ENCODE results near the gene CAV3.

CAV3 gene

DNA sequence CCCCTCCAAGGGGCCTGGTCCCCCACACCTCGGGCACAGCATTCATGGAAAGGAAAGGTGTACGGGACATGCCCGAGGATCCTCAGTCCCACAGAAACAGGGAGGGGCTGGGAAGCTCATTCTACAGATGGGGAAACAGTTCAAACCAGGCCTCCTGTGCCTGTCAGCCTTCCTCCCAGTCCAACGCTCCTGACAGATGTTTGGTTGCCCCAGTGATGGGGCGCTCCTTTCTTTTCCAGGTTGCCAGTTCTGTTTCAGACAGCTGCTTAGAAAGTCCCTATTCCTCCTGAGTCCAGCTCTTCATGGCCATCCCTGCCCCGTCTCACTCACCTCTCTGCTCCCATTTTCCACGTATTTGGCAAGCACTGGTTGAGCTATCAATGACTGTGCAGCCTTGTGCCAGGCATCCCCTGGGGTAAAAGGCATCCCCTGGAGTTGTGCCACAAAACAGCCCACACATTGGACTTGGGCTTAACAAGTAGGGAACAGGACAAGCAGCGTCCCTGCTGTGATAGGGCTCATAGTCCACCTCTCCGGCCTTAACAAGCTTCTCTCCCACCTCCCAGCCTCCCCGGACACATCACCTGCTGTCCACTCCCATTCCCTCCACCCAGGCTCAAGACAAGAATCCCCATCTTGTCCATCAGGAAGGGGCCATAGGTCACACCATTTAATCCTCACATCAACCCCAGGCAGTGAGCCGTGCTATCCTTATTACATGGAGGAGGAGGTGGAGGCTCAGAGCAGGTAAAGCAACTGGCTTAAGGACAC is 29.2 kb downstream of the CAV3 start:
- DNase-seq, result no peak

DNA sequence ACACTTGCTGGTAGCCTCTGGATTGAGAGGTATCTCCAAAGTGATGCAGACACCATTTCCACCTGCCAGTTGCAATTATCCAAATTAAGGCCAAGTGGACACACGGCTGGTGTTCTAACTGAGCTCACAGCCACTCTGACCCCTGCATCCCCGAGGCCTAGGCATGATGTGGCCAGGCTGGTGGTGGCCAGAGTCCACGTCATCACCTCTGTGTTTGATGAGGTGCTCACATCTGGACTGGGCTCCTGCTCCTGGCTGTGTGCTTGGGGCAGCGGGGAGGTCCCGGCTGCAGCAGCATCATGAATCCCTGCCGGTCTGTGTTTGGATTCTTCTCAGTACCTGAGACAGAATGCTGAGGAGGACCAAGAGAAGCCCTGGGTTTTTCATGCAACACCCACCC is 30.9 kb downstream of the CAV3 start:
- DNase-seq, result no peak

DNA sequence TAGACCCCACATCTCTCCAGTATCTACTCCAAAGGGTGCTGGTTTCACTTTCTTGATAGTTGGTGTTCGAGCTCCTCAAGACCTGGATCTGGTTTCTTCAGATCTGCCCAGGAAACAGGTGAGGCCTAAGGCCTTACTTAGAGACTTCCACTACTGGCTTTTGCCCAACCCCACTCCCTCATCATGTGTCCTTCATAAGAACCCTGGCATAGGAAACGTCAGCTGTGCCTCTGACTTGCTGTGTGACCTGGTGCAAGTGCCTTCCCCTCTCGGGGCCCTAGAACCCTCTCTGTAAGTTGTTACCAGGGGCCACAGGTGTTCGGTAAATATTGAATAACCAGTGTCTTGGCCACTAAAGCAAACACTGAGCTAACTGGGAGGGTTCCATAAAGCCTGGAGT is 31.9 kb downstream of the CAV3 start:
- no peak for DNase-seq

DNA sequence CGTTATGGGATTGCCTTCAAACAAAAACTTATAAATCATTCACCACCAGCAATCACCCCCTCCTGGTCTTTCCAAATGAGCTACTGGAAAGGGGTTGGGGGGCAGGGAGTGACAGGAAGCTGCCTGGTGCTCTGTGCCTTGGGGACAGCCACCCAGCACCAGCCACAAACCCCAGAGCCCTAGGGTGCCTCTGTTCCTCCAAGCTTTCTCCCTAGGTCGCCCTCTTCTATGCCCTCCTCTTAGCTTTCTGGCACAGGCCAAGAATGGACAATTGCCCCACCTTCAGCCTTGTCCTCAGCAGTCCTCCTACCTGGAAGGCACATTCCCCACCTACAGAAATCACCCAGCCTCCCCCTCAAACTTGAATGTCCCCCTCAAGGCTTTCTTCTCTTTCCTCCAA is 32.5 kb downstream of the CAV3 start:
- no peak for DNase-seq

DNA sequence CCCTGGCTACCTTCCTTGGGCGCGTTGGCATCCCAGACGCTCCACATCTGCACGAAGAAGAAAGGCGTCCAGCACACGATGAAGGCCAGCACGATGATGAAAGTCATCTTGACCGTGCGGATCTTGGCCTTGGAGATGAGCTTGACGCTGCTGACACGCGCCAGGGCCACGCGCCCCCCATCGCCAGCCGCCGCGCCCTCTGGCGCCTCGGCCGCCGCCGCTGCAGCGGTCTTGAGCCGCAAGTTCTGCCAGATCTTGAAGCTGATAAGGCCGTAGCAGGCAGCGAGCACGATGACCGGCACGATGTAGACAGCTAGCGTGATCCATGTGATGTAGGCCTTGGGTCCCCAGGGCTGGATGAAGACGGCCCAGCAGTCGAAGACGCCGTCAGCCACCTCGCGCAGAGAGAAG is 33.7 kb downstream of the CAV3 start:
- no peak for DNase-seq

DNA sequence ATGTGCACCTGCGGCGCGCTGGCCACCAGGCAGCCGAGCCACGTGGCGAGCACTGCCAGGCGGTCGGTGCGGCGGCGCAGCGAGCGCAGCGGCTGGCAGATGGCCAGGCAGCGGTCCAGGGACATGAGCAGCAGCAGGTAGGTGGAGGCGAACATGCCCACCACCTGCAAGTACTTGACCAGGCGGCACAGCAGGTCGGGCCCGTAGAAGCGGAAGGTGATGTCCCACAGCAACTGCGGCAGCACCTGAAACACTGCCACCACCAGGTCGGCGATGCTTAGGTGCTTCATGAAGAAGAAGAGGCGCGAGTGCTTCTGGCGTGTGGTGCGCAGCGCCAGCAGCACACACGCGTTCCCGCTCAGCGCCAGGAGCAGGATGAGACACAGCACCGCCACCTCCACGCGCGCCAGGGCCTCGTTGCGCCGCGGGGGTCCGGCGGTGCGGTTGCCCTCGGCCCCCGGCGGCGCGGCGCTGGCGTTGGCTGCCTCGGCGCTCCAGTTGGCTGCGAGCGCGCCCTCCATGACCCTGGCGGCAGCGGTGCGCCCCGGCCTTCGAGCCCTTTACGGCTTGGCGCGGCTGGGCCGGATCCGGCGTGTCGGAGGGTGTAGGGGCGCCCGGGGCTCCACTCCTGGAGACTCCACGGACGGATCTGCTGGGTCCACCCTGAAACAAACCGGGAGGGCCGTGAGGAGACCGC is 34.2 kb downstream of the CAV3 start:
- DNase-seq, result peak; percentile 31

DNA sequence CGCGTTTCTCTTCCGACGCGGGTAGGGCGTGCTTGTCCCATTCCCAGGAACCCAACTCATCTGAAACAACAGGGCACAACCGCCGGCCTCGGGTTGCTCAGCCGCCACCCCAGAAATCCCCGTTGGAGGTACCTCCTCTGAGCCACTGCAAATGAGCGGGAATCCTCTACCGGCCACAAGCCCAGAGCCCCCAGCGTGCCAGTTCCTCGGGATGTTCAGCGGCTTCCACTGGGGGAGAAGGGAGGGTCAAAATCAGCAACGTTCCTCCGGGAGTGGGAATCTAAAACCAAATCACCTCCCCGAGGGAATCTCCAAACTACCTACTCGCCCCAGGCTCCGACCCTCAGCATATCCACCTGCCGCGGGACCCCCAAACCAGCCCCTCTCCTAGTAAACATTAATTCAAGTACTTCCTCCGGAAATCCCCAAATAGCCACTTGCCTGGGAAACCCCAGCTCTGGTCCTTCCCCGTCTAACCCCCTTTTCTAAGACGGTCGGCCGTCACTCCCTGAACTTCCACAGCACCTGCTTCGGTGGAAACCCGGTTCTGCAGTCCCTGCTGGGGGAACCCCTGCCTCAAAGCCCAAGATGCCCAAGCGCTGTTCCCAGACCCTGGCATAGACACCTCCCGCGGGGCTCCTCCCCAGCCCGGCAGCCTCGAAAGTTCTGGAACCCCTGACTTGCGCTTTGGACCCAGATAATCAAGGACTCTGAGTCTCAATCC is 34.9 kb downstream of the CAV3 start:
- no peak for DNase-seq

DNA sequence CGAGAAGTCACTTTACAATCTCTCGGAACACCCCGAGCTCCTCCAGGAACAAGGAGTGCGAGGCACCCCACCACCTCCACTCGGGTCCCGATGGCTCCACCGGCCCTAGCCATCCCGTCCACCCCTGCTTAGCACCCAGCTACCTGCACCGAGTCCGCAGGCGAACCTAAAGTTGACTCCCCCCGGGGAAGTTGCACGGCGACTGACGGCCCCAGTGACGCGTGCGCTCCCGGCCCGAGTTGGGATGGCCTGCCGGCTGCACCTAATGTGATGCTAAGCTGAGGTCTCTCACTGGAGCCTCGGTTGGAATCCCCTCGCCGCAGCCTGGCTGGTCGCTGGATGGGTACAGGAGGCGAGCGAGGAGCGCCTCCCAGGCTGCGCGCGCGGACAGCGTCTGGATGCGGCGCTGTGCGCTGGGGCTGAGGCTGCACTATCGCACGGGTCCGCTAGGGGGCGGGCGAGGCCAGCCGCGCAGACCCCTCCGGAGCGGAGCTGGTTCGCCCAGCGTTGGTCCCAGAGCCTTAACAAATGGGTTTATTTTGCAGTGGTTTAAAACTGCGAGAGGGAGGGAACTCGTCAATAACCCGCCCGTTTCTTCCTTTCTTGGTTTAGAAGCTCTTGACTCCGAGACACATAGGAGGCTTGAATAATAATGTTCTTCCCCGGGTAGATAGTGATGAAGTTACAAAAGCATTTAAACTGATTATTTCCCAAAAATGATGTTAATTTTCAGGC is 35.7 kb downstream of the CAV3 start, which contains the start of gene OXTR:
OXTR (minus strand) TSS at position 526 of the 735 bp plus-strand sequence. CDS start 1,426 bp downstream, outside the sequence.
- DNase-seq, result peak; percentile 83

DNA sequence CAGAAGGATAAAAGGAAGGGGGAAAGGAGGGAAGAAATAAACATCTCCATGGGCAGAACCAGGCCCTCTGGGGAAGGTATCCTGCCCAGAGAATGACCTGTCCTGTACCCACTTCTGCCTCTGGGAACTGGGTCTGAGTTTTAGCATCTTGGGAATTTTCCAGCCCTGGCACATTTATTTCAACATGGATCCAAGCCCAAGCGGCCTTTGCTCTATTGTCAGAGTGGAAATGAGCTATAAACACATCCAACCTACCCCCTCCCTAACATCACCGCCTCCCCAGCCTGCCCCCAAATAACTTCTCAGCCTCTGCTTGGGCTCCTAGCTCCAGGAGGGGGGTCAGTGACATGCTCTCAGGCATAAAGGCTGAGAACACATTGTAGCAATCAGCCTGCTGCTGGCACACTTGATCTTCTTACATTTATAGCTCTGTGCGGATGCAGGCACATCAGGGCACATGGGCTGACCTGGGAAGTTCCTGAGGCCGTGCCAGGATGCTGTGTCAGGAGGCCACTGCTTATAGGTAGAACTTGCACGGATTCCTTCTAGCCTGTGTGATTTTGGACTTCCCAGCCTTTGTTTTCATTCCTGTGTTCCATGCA is 40.4 kb downstream of the CAV3 start:
- DNase-seq, result no peak

DNA sequence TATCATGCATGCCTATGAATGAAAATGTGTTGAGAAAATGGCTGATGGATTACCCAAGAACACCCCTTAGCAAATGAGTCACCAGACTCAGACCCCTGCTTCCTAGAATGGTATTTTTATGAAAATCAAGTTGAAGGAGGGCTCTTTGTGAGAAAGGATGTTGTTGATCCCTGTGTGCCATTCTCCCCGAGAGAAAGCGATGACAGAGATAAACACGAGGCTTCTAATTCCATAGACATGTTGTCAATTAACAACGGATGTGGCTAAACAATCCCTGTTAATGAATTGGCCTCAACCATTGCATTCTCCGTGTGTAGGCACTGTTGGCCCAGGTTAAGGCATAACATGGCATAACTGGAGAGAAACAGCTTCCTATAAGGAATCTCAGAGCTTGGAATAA is 41.6 kb downstream of the CAV3 start:
- no peak for DNase-seq

DNA sequence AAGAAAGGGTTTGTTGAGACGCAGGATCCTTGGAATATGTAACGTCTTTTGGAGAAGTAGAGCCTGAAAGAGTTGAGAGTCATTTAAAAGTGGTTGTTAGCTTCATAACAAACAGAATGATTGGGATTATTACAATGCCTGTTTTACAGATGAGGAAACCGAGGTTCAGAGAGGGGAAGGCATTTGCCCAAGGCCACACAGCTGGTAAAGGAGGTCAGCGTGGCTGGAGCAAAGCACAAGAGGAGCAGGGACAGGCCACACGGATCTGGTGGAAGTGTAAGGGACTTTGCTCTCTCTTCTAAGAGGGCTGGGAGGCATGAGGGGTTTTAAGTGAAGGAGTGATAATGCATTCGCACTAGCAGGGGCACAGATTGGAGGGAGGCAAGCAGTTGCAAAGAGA is 42.0 kb downstream of the CAV3 start:
- no peak for DNase-seq

DNA sequence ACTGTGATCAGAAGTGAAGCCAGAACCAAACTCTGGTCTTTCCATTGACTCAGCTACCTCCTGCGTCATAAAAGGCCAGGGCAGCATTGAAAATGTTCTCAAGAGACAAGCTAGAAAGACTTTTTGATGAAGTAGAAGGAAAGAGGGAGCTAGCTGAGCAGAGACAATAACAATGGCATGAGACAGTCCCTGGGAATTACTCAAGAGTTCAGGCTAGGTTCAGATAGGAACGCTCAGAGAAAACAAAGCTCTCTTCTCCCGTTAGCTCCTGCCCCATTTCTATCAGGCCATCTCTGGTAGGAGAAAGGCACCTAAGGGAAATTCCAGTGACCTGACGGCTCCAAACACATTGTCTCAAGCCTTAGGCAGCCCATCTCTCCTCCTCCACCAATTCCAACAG is 42.8 kb downstream of the CAV3 start:
- no peak for DNase-seq

DNA sequence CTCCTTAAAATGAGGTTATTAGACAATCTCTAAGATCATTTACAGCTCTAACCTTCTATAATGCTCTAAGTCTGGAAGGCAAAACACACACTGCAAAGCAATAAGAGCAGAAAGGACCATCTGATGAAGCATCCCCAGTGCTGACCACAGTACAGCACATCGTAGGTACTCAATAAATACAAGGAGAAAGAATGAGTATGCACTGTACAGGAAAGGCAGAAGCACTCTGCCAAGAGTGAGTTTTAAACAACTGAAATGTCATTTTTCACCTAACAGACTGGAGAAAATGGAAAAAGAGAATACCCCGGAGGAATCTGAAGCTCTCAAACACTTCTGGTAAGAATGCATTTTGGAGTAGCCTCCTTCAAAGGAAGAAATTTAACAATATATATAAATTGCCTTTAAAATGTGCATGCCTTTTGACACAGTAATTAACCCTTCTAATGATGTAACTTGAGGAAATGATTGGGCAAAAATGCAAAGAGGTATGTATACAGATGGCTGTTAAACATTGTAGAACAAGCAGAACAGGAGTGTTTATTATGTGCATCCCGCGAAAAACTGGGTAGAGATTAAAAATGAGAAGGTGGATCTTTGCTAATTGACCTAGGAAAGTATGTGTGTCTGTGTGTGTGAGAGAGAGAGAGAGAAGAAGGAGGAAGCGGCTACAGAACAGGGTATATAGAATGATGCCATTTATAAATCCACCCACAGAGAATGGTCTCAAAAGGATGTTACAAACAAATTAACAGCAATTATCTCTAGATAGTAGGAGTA is 43.8 kb downstream of the CAV3 start:
- no peak for DNase-seq

DNA sequence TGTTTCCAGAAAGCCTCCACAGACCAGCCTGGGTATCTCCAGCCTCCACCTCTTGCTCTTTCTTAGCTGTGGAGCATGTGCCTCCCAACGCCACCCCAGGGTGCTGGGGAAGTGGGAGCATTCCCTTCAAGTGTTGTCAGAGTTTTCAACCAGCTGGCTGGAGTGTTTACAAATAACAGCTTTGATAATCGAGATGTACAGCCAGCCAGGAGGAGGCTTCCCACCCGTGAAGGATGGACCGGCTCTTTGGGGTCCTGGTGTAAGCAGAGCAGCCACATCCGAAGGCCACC is 44.3 kb downstream of the CAV3 start:
- no peak for DNase-seq

DNA sequence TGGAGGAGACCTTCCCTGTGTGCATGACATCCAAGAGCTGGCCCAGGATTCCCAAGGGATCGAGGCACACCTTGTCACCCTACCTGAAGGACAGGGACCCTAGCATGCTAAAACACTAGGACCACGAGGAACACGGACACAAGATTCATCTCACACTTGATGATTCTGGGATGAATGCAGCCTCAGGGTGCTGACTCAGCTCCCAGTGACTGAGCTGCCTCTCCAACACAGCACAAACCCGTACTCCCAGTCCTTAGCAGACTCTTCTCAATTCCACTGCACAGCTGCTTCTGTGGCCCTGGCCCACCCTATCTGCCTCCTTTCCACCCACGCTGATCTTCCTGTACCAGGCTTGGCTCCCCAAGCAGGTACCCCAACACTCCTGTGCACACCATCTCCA is 44.9 kb downstream of the CAV3 start:
- DNase-seq, result no peak

DNA sequence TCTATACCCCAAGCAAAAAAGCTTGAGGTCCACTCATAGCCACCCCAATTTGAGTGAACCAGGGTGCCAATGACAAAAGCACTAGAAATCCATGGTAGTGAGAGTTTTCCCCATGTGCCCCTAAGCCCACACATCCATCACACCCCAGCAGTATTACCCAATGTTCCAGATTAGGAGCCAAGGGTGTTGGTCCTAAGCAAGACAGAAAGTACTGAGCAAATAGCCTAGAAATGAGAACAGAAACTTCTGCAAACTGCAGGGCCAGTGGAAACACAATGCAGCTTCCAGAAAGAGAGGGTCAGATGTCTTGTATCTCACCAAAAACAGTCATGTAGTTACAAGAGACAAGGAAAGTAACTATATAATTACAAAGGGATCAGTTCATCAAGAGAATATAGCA is 46.7 kb downstream of the CAV3 start:
- DNase-seq, result no peak

DNA sequence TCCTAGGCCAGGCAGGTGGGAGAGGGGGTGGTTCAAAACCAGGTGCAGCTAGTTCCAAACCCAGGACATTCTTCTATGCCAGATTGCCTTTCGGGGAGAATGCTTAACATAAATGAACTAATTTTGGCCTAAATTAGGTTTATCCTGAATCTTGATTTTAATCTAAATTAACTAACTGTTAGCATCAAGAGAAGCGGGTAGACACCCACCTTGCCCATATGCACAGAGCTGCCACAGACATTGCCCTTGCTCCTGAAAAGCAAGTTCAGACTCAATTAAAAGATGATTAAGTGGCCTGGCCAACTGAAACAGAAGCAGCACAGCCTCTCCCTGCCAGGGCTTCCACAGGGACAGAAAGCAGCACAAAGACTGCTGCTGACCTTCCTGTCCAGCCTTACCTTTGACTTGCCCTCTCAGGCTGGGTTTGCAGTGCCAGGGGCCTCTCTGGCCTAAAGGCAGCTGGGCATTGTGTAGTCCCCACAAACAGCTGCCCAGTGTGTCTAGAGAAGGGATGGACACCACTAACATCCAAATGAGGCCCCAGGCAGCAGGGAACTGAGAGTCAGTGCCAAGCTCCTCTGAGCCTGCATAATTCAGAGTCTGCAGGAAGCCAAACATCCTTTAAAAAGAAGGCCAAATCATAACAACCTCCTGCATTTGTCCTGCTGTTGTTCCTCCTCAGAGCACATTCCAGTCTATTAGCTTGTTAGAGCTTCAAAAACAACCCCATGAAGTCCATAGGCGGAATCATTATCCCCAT is 51.3 kb downstream of the CAV3 start:
- no peak for DNase-seq

DNA sequence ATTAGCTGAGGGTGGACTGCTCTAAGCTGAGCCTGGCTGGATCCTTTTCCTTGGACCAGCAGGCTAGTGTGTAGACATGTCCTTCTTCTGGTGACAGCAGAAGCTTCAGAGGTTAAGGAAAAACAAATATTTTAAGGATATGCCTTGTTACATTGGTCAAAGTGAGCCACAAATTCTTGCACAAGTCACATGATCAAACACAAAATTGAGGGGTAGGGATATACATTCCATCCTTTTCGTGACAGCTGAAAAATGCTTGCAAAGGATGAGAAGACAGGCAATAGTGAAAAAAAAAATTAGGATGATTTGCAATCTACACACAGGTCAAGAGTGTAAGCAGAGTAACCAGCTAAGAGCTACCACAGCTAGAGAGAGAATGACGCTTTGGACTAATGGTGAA is 56.9 kb downstream of the CAV3 start:
- DNase-seq, result no peak

DNA sequence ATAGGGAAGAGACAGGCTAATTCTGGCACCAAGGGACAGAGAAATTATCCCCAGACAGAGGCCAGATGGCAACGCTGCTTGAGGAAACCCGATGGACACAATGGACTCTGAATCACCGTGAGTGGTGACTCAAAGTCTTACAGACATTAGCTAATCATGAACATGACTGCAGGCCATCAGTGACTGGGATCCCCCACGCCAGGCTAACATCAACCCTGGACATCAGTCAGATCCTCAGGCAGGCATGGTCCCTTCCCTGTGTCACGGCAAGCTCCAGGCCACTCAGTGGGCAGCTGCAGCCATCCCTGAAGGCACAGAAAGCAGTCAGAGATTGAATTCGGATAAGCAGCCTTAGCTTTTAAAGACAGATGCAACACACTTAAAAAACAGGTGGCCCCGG is 59.6 kb downstream of the CAV3 start:
- no peak for DNase-seq

DNA sequence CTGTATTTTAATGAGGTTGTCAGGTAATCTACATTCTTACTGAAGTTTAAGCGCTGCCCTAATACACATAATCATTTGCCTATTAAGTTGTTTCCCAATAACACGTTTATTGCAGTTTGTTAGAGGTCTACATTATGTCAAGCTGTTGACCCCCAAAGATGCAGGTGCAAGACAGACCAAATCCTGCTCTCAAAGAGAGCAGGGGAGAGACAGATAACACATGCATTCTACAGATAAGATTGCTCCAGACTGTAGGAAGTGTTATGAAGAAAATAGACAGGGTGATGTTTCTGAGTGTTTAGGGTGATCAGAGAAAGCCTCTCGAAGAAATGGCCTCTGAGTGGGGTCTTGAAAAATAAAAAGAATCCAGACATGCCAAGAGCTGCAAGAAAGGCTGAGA is 60.6 kb downstream of the CAV3 start:
- no peak for DNase-seq

Data from stimulated activated CD8-positive, alpha-beta memory T cell treated with anti-CD3 and anti-CD28 coated beads, Interleukin-4, amount 100 ng/mL, for 48 hours (primary cell).